SK-N-SH treated with all-trans-retinoic acid at 6 μM for 48 hours (cell line): ENCODE measurements around the gene SMAD3.

Experiments used
- ATAC-seq: fragments of 200-7000 bp; cut with Tn5 transposase; 3 replicates; pipeline ENCODE4 v1.9.1; 2020; ENCODE audit warnings: mild to moderate bottlenecking, moderate library complexity
- ARNTL ChIP-seq: fragments of 450-650 bp; formaldehyde crosslinking; IDR thresholded peaks from 2 replicates; pipeline ENCODE4 v1.5.0; 2020; ENCODE audit warnings: low read depth, mild to moderate bottlenecking, moderate library complexity, borderline replicate concordance
- BACH2 ChIP-seq: fragments of 250-450 bp; sonication (Bioruptor Pico); IDR thresholded peaks from 2 replicates; pipeline ENCODE4 v1.9.0; 2021; ENCODE audit warnings: mild to moderate bottlenecking, borderline replicate concordance
- CREB5 ChIP-seq: fragments of 250-450 bp; sonication (Bioruptor Pico); IDR thresholded peaks from 2 replicates; pipeline ENCODE4 v1.5.1; 2020; ENCODE audit warnings: low read depth, mild to moderate bottlenecking, moderate library complexity
- CSDC2 ChIP-seq: fragments of 250-450 bp; sonication (Bioruptor Pico); IDR thresholded peaks from 2 replicates; pipeline ENCODE4 v1.5.0; 2020; ENCODE audit warnings: mild to moderate bottlenecking, moderate library complexity
- CSRNP3 ChIP-seq: fragments of 250-450 bp; sonication (Bioruptor Pico); IDR thresholded peaks from 2 replicates; pipeline ENCODE4 v1.5.1; 2021; ENCODE audit warnings: mild to moderate bottlenecking, moderate library complexity
- GLIS3 ChIP-seq: fragments of 250-450 bp; sonication (Bioruptor Pico); IDR thresholded peaks from 2 replicates; pipeline ENCODE4 v1.5.0; 2020; ENCODE audit warnings: mild to moderate bottlenecking, moderate library complexity
- ISL1 ChIP-seq: fragments of 250-450 bp; sonication (Bioruptor Pico); IDR thresholded peaks from 2 replicates; pipeline ENCODE4 v2.1.2; 2022; ENCODE audit warnings: mild to moderate bottlenecking, moderate library complexity
- OSR1 ChIP-seq: fragments of 250-450 bp; sonication (Bioruptor Pico); IDR thresholded peaks from 2 replicates; pipeline ENCODE4 v1.8.0; 2022; ENCODE audit warnings: moderate library complexity, mild to moderate bottlenecking, inconsistent platforms
- POU6F1 ChIP-seq: fragments of 250-450 bp; sonication (Bioruptor Pico); IDR thresholded peaks from 2 replicates; pipeline ENCODE4 v1.8.0; 2021; ENCODE audit warnings: low read depth, mild to moderate bottlenecking, moderate library complexity, borderline replicate concordance
- PPARA ChIP-seq: fragments of 250-450 bp; sonication (Bioruptor Pico); IDR thresholded peaks from 2 replicates; pipeline ENCODE4 v1.5.0; 2020; ENCODE audit warnings: mild to moderate bottlenecking, borderline replicate concordance
- RARB ChIP-seq: fragments of 250-450 bp; sonication (Bioruptor Pico); IDR thresholded peaks from 2 replicates; pipeline ENCODE4 v1.8.0; 2021; ENCODE audit warnings: mild to moderate bottlenecking, moderate library complexity
- SNAI2 ChIP-seq: fragments of 250-450 bp; sonication (Bioruptor Pico); IDR thresholded peaks from 2 replicates; pipeline ENCODE4 v1.5.0; 2020; ENCODE audit warnings: mild to moderate bottlenecking, moderate library complexity
- TSHZ2 ChIP-seq: fragments of 250-450 bp; sonication (Bioruptor Pico); IDR thresholded peaks from 2 replicates; pipeline ENCODE4 v1.5.0; 2020; ENCODE audit warnings: mild to moderate bottlenecking, moderate library complexity
- ZC3H10 ChIP-seq: fragments of 250-450 bp; sonication (Bioruptor Pico); IDR thresholded peaks from 2 replicates; pipeline ENCODE4 v1.5.1; 2021; ENCODE audit warnings: mild to moderate bottlenecking, moderate library complexity
- ZFP3 ChIP-seq: fragments of 250-450 bp; sonication (Bioruptor Pico); IDR thresholded peaks from 2 replicates; pipeline ENCODE4 v1.5.0; 2020; ENCODE audit warnings: mild to moderate bottlenecking, moderate library complexity
- ZFP30 ChIP-seq: fragments of 450-650 bp; formaldehyde crosslinking; IDR thresholded peaks from 2 replicates; pipeline ENCODE4 v1.5.0; 2022; ENCODE audit warnings: mild to moderate bottlenecking, moderate library complexity
- ZNF565 ChIP-seq: fragments of 450-650 bp; formaldehyde crosslinking; conservative IDR thresholded peaks from 2 replicates; pipeline ENCODE4 v1.5.0; 2020; ENCODE audit warnings: low read depth, mild to moderate bottlenecking, moderate library complexity
- ZNF8 ChIP-seq: fragments of 450-650 bp; formaldehyde crosslinking; IDR thresholded peaks from 2 replicates; pipeline ENCODE4 v1.5.0; 2020; ENCODE audit warnings: mild to moderate bottlenecking, moderate library complexity

Gene SMAD3

GRCh38 chr15:67197364-67197695 lies 131.9 kb downstream of the SMAD3 start:
- no peak for TF ChIP-seq OSR1 (CRISPR knock-in tag)
- TF ChIP-seq ISL1 (CRISPR knock-in tag): no peak
- TF ChIP-seq CSDC2 (CRISPR knock-in tag): no peak
- no peak for TF ChIP-seq ARNTL (CRISPR knock-in tag)
- no peak for TF ChIP-seq TSHZ2 (CRISPR knock-in tag)
- TF ChIP-seq ZNF8: no peak
- TF ChIP-seq CSRNP3 (CRISPR knock-in tag): no peak
- TF ChIP-seq ZC3H10 (CRISPR knock-in tag): no peak
- TF ChIP-seq, all 23 proteins: peak for 0
- ATAC-seq: no peak; the same call in 2 of the 3 replicates

- TF ChIP-seq CSDC2 (CRISPR knock-in tag) (no peak), TSHZ2 (CRISPR knock-in tag) (no peak), CREB5 (CRISPR knock-in tag) (no peak), ZC3H10 (CRISPR knock-in tag) (no peak; the same call in 1 of the 2 replicates), ZNF8 (no peak), GLIS3 (CRISPR knock-in tag) (no peak), POU6F1 (no peak), ZFP30 (no peak), RARB (CRISPR knock-in tag) (no peak), ZFP3 (CRISPR knock-in tag) (no peak), CSRNP3 (CRISPR knock-in tag) (no peak), ZNF565 (CRISPR knock-in tag) (no peak), ARNTL (CRISPR knock-in tag) (no peak), PPARA (CRISPR knock-in tag) (no peak), SNAI2 (CRISPR knock-in tag) (no peak)
- TF ChIP-seq, all 23 proteins: peak for 0
- no peak for ATAC-seq
Observed at GRCh38 chr15:67198157-67198754, 132.9 kb downstream of the SMAD3 start.

- no peak for ATAC-seq
- TF ChIP-seq ZC3H10 (CRISPR knock-in tag): no peak
- no peak for TF ChIP-seq BACH2 (CRISPR knock-in tag)
Observed at GRCh38 chr15:67199391-67199790, 134.0 kb downstream of the SMAD3 start.
